GM18508 (cell line): Measurements from ENCODE around the gene SEPTIN8.

Experiments used
- ATAC-seq: cut with Tn5 transposase; IDR thresholded peaks from one replicate; pipeline ENCODE4 v1.9.1; 2021; ENCODE audit warnings: moderate number of reproducible peaks; ENCODE audit not compliant: insufficient read depth, unreplicated experiment

Gene SEPTIN8

DNA sequence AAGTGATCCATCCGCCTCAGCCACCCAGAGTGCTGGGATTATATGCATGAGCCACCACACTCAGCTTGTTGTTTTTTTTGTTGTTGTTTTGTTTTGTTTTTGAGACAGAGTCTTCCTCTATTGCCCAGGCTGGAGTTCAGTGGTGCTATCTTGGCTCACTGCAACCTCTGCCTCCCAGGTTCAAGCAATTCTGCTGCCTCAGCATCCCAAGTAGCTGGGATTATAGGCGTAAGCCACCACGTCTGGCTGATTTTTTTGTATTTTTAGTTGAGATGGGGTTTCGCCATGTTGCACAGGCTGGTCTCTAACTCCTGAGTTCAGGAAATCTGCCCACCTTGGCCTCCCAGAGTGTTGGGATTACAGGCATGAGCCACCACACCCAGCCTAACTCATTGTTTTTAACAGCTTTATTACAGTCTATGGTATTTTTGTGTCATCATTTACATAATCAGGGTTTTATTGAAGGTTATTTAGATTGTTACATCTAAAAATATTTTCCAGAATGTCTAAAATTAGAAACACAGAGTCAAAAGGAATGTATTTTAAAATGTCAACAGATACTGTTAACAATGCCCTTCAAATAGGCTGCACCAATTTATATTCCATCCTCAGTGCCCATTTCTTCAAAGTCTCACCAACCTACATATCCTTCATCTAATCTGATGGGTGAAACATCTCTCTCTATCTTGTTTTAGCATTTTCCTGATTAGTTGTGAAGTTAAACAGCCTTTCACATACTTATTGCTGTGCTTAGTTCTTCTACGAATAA lies 58.3 kb downstream of the SEPTIN8 start:
- ATAC-seq, result no peak

- no peak for ATAC-seq
Observed at GRCh38 chr5:132714456-132715307, 62.4 kb downstream of the SEPTIN8 start.

- no peak for ATAC-seq
Observed at GRCh38 chr5:132708645-132709044, 68.4 kb downstream of the SEPTIN8 start.

- ATAC-seq, result no peak
Observed at GRCh38 chr5:132704875-132705274, 72.2 kb downstream of the SEPTIN8 start.
